Right renal cortex interstitium (tissue), 3 donors: Measurements from ENCODE around the gene RHOC. TPM values are rescaled to one million over a fixed set of nuclear protein-coding genes. Genes with fewer than 3 reads are reported as not detected.

Experiments
- DNase-seq, 3 donors: peaks; one replicate each; pipeline ENCODE4 v3.0.0-alpha.2; 2013; ENCODE audit warnings: low read depth in 3 of 3, low spot score in 2 of 3
- polyA plus RNA-seq, 3 donors: library from polyadenylated mRNA; unstranded; fragments of 120-200 nt; gene quantifications; one replicate each; pipeline ENCODE4 v1.2.1, GENCODE V29; 2013; ENCODE audit not compliant: insufficient read length in 3 of 3

Gene RHOC
- polyA plus RNA-seq, 3 donors = 206 to 239 (median 228) TPM

GRCh38 chr1:112703706-112704105 lies 3.2 kb downstream of the RHOC start:
- no peak for DNase-seq

GRCh38 chr1:112702420-112703261 lies 4.3 kb downstream of the RHOC start:
- DNase-seq = no peak

- no peak for DNase-seq
Observed at GRCh38 chr1:112702067-112702395, 4.9 kb downstream of the RHOC start.

- no peak for DNase-seq
Observed at GRCh38 chr1:112701227-112702066, 5.5 kb downstream of the RHOC start.

- peak; percentile 87 to 88 (median 88) for DNase-seq
Observed at GRCh38 chr1:112700290-112701226, 6.4 kb downstream of the RHOC start.

GRCh38 chr1:112699425-112700144 lies 7.3 kb downstream of the RHOC start:
- DNase-seq = no peak

GRCh38 chr1:112698366-112699310 lies 8.3 kb downstream of the RHOC start:
- no peak for DNase-seq

- no peak for DNase-seq
Observed at GRCh38 chr1:112697781-112698201, 9.1 kb downstream of the RHOC start.

- no peak for DNase-seq
Observed at GRCh38 chr1:112696578-112697314, 10.2 kb downstream of the RHOC start.

GRCh38 chr1:112695276-112695675 lies 11.7 kb downstream of the RHOC start:
- DNase-seq = no peak

GRCh38 chr1:112694363-112694929 lies 12.5 kb downstream of the RHOC start:
- no peak for DNase-seq

- DNase-seq = no peak
Observed at GRCh38 chr1:112693821-112694220, 13.1 kb downstream of the RHOC start.

- DNase-seq = no peak
Observed at GRCh38 chr1:112692681-112693080, 14.2 kb downstream of the RHOC start.

- DNase-seq = no peak
Observed at GRCh38 chr1:112689842-112690237, 17.1 kb downstream of the RHOC start.

GRCh38 chr1:112689196-112689841 lies 17.6 kb downstream of the RHOC start:
- no peak for DNase-seq

GRCh38 chr1:112688781-112689193 lies 18.1 kb downstream of the RHOC start:
- no peak for DNase-seq

- no peak for DNase-seq
Observed at GRCh38 chr1:112687785-112688496, 19.0 kb downstream of the RHOC start.
